A549 (cell line): Measurements from ENCODE around the gene PTPRCAP. TPM values are rescaled to one million over a fixed set of nuclear protein-coding genes. Genes with fewer than 3 reads are reported as not detected.

Experiments used
- ATAC-seq, 2 experiments: fragments of 200-7000 bp in 1 of 2; fragments of >200 bp in 1 of 2; cut with Nextera tagmentation in 1 of 2; cut with Tn5 transposase in 1 of 2; 3 replicates each; pipeline versions ENCODE4 v1.8.0 to v1.9.1; 2018 to 2020; ENCODE audit warnings: mild to moderate bottlenecking in 1 of 2, moderate library complexity in 1 of 2
- CTCF ChIA-PET: fragments of 300-600 bp; sonication (Branson Sonifier 250); formaldehyde crosslinking; extraction: SDS; loops from one replicate; lab custom pipeline; 2021; ENCODE audit warnings: antibody characterized with exemption, inconsistent platforms; lab: Yijun Ruan, JAX
- POLR2A ChIA-PET: fragments of 350-600 bp; formaldehyde crosslinking; extraction: SDS; loops from one replicate; lab custom pipeline; 2021; ENCODE audit warnings: antibody characterized with exemption, inconsistent platforms; lab: Yijun Ruan, JAX
- DNase-seq, 2 experiments: peaks; one replicate each; pipeline versions ENCODE4 v3.0.0 to v3.0.0-alpha.2; 2011 to 2016; ENCODE audit warnings: low read depth in 1 of 2, low spot score in 1 of 2
- FAIRE-seq: peaks from 2 replicates; lab custom pipeline; 2011; peaks lifted over from hg19 to GRCh38; lab: Jason Lieb, UNC
- H3K27ac ChIP-seq, 2 experiments: fragments of >200 bp; sonication (Bioruptor Twin); formaldehyde crosslinking; 3 replicates each; pipeline ENCODE4 v1.5.1; 2016 to 2017
- H3K4me1 ChIP-seq: fragments of >200 bp; sonication (Bioruptor Twin); formaldehyde crosslinking; 3 replicates; pipeline ENCODE4 v1.6.1; 2016
- H3K4me2 ChIP-seq: fragments of >200 bp; sonication (Bioruptor Twin); formaldehyde crosslinking; 3 replicates; pipeline ENCODE4 v1.6.1; 2016
- H3K4me3 ChIP-seq: fragments of >200 bp; sonication (Bioruptor Twin); formaldehyde crosslinking; 3 replicates; pipeline ENCODE4 v1.5.1; 2016
- H3K9me3 ChIP-seq: fragments of >200 bp; sonication (Bioruptor Twin); formaldehyde crosslinking; 3 replicates; pipeline ENCODE4 v1.6.1; 2016
- CHD4 ChIP-seq: fragments of 200-600 bp; sonication (generic); IDR thresholded peaks from 2 replicates; pipeline ENCODE4 v1.6.1; 2016; ENCODE audit warnings: antibody characterized with exemption, mild to moderate bottlenecking, borderline replicate concordance
- CTCF ChIP-seq: fragments of >200 bp; sonication (Bioruptor Twin); formaldehyde crosslinking; IDR thresholded peaks from 3 replicates; pipeline ENCODE4 v1.5.1; 2016
- EHF ChIP-seq: fragments of 250-450 bp; sonication (Bioruptor Pico); IDR thresholded peaks from 2 replicates; pipeline ENCODE4 v1.5.0; 2020; ENCODE audit warnings: mild to moderate bottlenecking
- FOSB ChIP-seq: fragments of 250-450 bp; sonication (Bioruptor Pico); IDR thresholded peaks from 2 replicates; pipeline ENCODE4 v1.5.0; 2020; ENCODE audit warnings: mild to moderate bottlenecking, moderate library complexity
- FOSL2 ChIP-seq, 2 experiments: fragments of 450-650 bp in 1 of 2; fragments of >200 bp in 1 of 2; sonication (Bioruptor Twin) in 1 of 2; formaldehyde crosslinking; IDR thresholded peaks; 2 replicates each; pipeline versions ENCODE4 v1.5.0 to v1.6.1; 2016 to 2020; ENCODE audit warnings: mild to moderate bottlenecking in 1 of 2, moderate library complexity in 1 of 2
- HES2 ChIP-seq: fragments of >200 bp; sonication (Bioruptor Twin); formaldehyde crosslinking; IDR thresholded peaks from 2 replicates; pipeline ENCODE4 v1.6.1; 2016
- HMGXB4 ChIP-seq: fragments of 250-450 bp; sonication (Bioruptor Pico); IDR thresholded peaks from 2 replicates; pipeline ENCODE4 v1.5.0; 2021; ENCODE audit warnings: mild to moderate bottlenecking, moderate library complexity, borderline replicate concordance
- HOXA7 ChIP-seq: fragments of 250-450 bp; sonication (Bioruptor Pico); IDR thresholded peaks from 2 replicates; pipeline ENCODE4 v1.5.0; 2020; ENCODE audit warnings: mild to moderate bottlenecking, moderate library complexity
- HOXB5 ChIP-seq: fragments of 250-450 bp; sonication (Bioruptor Pico); IDR thresholded peaks from 2 replicates; pipeline ENCODE4 v1.5.0; 2020; ENCODE audit warnings: mild to moderate bottlenecking, moderate library complexity
- JUN ChIP-seq, 2 experiments: fragments of >200 bp; sonication (Bioruptor Twin); formaldehyde crosslinking; IDR thresholded peaks; 2 replicates in 1 of 2; 3 replicates in 1 of 2; pipeline ENCODE4 v1.6.1; 2016 to 2017
- KDM1A ChIP-seq: fragments of 200-600 bp; sonication (generic); IDR thresholded peaks from 2 replicates; pipeline ENCODE4 v1.6.1; 2016; ENCODE audit warnings: low read depth, mild to moderate bottlenecking
- NPAS2 ChIP-seq: fragments of 250-450 bp; sonication (Bioruptor Pico); IDR thresholded peaks from 2 replicates; pipeline ENCODE4 v1.8.0; 2022; ENCODE audit warnings: mild to moderate bottlenecking, moderate library complexity, borderline replicate concordance
- NR3C1 ChIP-seq: fragments of >200 bp; sonication (Bioruptor Twin); formaldehyde crosslinking; IDR thresholded peaks from 3 replicates; pipeline ENCODE4 v1.6.1; 2017
- PBX3 ChIP-seq: IDR thresholded peaks from 2 replicates; pipeline ENCODE4 v1.6.1; 2012
- PHF8 ChIP-seq: fragments of 200-600 bp; sonication (generic); IDR thresholded peaks from 2 replicates; pipeline ENCODE4 v1.6.1; 2016; ENCODE audit warnings: low read depth, mild to moderate bottlenecking, antibody characterized with exemption, moderate library complexity, borderline replicate concordance
- RAD21 ChIP-seq, 2 experiments: fragments of >200 bp in 1 of 2; sonication (Bioruptor Twin) in 1 of 2; formaldehyde crosslinking in 1 of 2; IDR thresholded peaks in 1 of 2; conservative IDR thresholded peaks in 1 of 2; 2 replicates in 1 of 2; 3 replicates in 1 of 2; pipeline ENCODE4 v1.6.1; 2012 to 2018; ENCODE audit warnings: inconsistent platforms in 1 of 2
- RCOR1 ChIP-seq: fragments of 150-350 bp; IDR thresholded peaks from 2 replicates; pipeline ENCODE4 v1.6.1; 2014; ENCODE audit warnings: antibody characterized with exemption, low read length, low read depth
- RNF2 ChIP-seq: fragments of 200-600 bp; sonication (generic); IDR thresholded peaks from 2 replicates; pipeline ENCODE4 v1.6.1; 2016; ENCODE audit warnings: low read depth, mild to moderate bottlenecking, antibody characterized with exemption, moderate library complexity, borderline replicate concordance
- TFCP2L1 ChIP-seq: fragments of 250-450 bp; sonication (Bioruptor Pico); IDR thresholded peaks from 2 replicates; pipeline ENCODE4 v1.5.0; 2021; ENCODE audit warnings: mild to moderate bottlenecking
- WGBS: methylation state at CpG from one replicate; pipeline ENCODE4 v1.1.6; 2017; ENCODE audit errors: missing lambda C conversion rate; 5-methylcytosine and 5-hydroxymethylcytosine counted together
- polyA plus RNA-seq, 4 experiments: library from polyadenylated mRNA; depleted of rRNA in 3 of 4; stranded (reverse); fragments of >200 nt; fragmentation: RNase III in 1 of 4; extraction: RNeasy Plus Mini Kit Qiagen cat#74134 plus additional on column Dnase treatment in 1 of 4; gene quantifications; 2 replicates in 3 of 4; 3 replicates in 1 of 4; pipeline ENCODE4 v1.2.3, GENCODE V29; 2011 to 2017

Gene PTPRCAP
- polyA plus RNA-seq, 2 of the 4 experiments (the other 2 are of a cell fraction) = 0.34 to 0.56 TPM

GRCh38 chr11:67429722-67430121 lies 7.8 kb downstream of the PTPRCAP start:
- peaks cover 11% of the 10 kb centered on the region; the same call in 2 of the 3 replicates for H3K4me1 ChIP-seq
- CTCF ChIA-PET = interaction anchor here (0.7 to 1.6 kb wide), 4 partner anchors 9 to 167 kb away, joined by 3 to 5 read pairs (median 4); no protein-coding TSS in a partner anchor
- ATAC-seq = no peak
- WGBS = 86% methylated on average over 11 of the region's 11 CpGs
- no peaks in the 10 kb centered on the region for H3K9me3 ChIP-seq
- POLR2A ChIA-PET = no interaction called here
- no peak for DNase-seq
- no peak overlapping the region for H3K27ac ChIP-seq
- H3K4me2 ChIP-seq = peak overlapping the region; percentile 85
- TF ChIP-seq FOSB (CRISPR knock-in tag) (no peak), NR3C1 (no peak), PBX3 (no peak)
- no peak overlapping the region for H3K4me3 ChIP-seq
- no peak for FAIRE-seq

GRCh38 chr11:67429038-67429668 lies 8.3 kb downstream of the PTPRCAP start:
- ATAC-seq (peak in 1 of 2 experiments; percentile 8; a peak in 3 of 6 replicates), DNase-seq (no peak), FAIRE-seq (no peak)
- Histone ChIP-seq H3K4me2 (peak overlapping the region; percentile 85), H3K9me3 (no peaks in the 10 kb centered on the region), H3K4me1 (peaks cover 11% of the 10 kb centered on the region; the same call in 2 of the 3 replicates), H3K27ac (peak overlapping the region; percentile 77 to 94), H3K4me3 (peak overlapping the region; percentile 73)
- TF ChIP-seq HOXA7 (CRISPR knock-in tag) (no peak), FOSL2 (IDR thresholded peaks at IDR 0.05) (no peak), FOSL2 (CRISPR knock-in tag; IDR thresholded peaks at IDR 0.05) (no peak), TFCP2L1 (CRISPR knock-in tag) (no peak), HMGXB4 (CRISPR knock-in tag) (no peak), JUN (IDR thresholded peaks at IDR 0.05) (no peak), RAD21 (conservative IDR thresholded peaks at IDR 0.05 in 1 of 2, IDR thresholded peaks at IDR 0.05 in 1 of 2) (no peak), RCOR1 (no peak), CTCF (no peak), PHF8 (no peak)
- ChIA-PET CTCF (interaction anchor here (0.7 to 1.4 kb wide), 6 partner anchors 9 to 167 kb away, joined by 3 to 6 read pairs (median 3); partner anchors contain the start of genes PPP1CA and PTPRCAP), POLR2A (interaction anchor here (0.5 to 1.6 kb wide), 5 partner anchors 10 to 815 kb away, joined by 3 to 5 read pairs (median 4); partner anchors contain the start of gene AIP)
- WGBS = 48% methylated on average over 12 of the region's 12 CpGs

- ChIA-PET POLR2A (interaction anchor here (0.5 to 1.6 kb wide), 7 partner anchors 10 to 814 kb away, joined by 3 to 5 read pairs (median 3); partner anchors contain the start of genes AIP, POLD4 and PPP1CA), CTCF (interaction anchor here (1.1 to 1.4 kb wide), 4 partner anchors 9 to 111 kb away, joined by 3 to 6 read pairs (median 3); partner anchors contain the start of genes PPP1CA and PTPRCAP)
- WGBS = 6% methylated on average over 49 of the region's 68 CpGs
- peaks cover 11% of the 10 kb centered on the region; the same call in 2 of the 3 replicates for H3K4me1 ChIP-seq
- peak within 1 kb of the TSS; percentile 85 for H3K4me2 ChIP-seq
- FAIRE-seq (no peak), DNase-seq (peak; percentile 98 to 99), ATAC-seq (peak; percentile 81 to 90)
- peak within 1 kb of the TSS; percentile 77 to 94 for H3K27ac ChIP-seq
- peak within 1 kb of the TSS; percentile 73 for H3K4me3 ChIP-seq
- no peaks in the 10 kb centered on the region for H3K9me3 ChIP-seq
- TF ChIP-seq FOSB (CRISPR knock-in tag) (no peak), HES2 (no peak), EHF (CRISPR knock-in tag) (no peak), NPAS2 (CRISPR knock-in tag) (no peak), KDM1A (no peak), RNF2 (no peak), CHD4 (no peak), PBX3 (peak; percentile 80), HOXB5 (CRISPR knock-in tag) (no peak), JUN (IDR thresholded peaks at IDR 0.05) (peak in 1 of 2 experiments; percentile 77; a peak in 3 of 5 replicates)
These were observed 9.2 kb downstream of the PTPRCAP start, which contains the start of gene RPS6KB2 for GRCh38 chr11:67428052-67429001. TSS of gene RPS6KB2 (plus strand) at chr11:67428494. CDS start at chr11:67428546, 52 bp downstream.
